Measurements from ENCODE around the gene DBNDD1.
"Not testable (repeated sequence)": the region's sequence is repeated elsewhere in the genome, so short reads cannot be mapped to it uniquely, and the experiment has no call there.

Gene DBNDD1

GRCh38 chr16:90018652-90019542 lies at the start of gene DBNDD1:
DBNDD1 (minus strand) TSS chr16:90019456; CDS start chr16:90019341, 115 bp downstream.
- DNase-seq, result no peak

- no peak for DNase-seq
Observed at GRCh38 chr16:90061437-90061836, 42.2 kb upstream of the DBNDD1 start.

GRCh38 chr16:90057738-90058173 lies 38.5 kb upstream of the DBNDD1 start:
- no peak for DNase-seq

GRCh38 chr16:90056521-90056920 lies 37.3 kb upstream of the DBNDD1 start:
- DNase-seq, result not testable (repeated sequence)

- DNase-seq, result no peak
Observed at GRCh38 chr16:90055371-90055770, 36.1 kb upstream of the DBNDD1 start.

- DNase-seq, result no peak
Observed at GRCh38 chr16:90054554-90054953, 35.3 kb upstream of the DBNDD1 start.

GRCh38 chr16:90053902-90054500 lies 34.7 kb upstream of the DBNDD1 start:
- DNase-seq, result no peak

- no peak for DNase-seq
Observed at GRCh38 chr16:90050969-90051368, 31.7 kb upstream of the DBNDD1 start.

- DNase-seq, result no peak
Observed at GRCh38 chr16:90048737-90049330, 29.6 kb upstream of the DBNDD1 start.

GRCh38 chr16:90048347-90048722 lies 29.1 kb upstream of the DBNDD1 start:
- DNase-seq, result no peak

- DNase-seq, result no peak
Observed at GRCh38 chr16:90047714-90048346, 28.6 kb upstream of the DBNDD1 start.

- no peak for DNase-seq
Observed at GRCh38 chr16:90046971-90047713, 27.9 kb upstream of the DBNDD1 start.

GRCh38 chr16:90046122-90046970 lies 27.1 kb upstream of the DBNDD1 start:
- no peak for DNase-seq

GRCh38 chr16:90044111-90044551 lies 24.9 kb upstream of the DBNDD1 start:
- no peak for DNase-seq

GRCh38 chr16:90043526-90043925 lies 24.3 kb upstream of the DBNDD1 start:
- no peak for DNase-seq

GRCh38 chr16:90042946-90043514 lies 23.8 kb upstream of the DBNDD1 start:
- DNase-seq, result no peak

GRCh38 chr16:90041896-90042473 lies 22.7 kb upstream of the DBNDD1 start:
- no peak for DNase-seq

- DNase-seq, result no peak
Observed at GRCh38 chr16:90040152-90041023, 21.1 kb upstream of the DBNDD1 start.

GRCh38 chr16:90037276-90037675 lies 18.0 kb upstream of the DBNDD1 start:
- no peak for DNase-seq

- DNase-seq, result no peak
Observed at GRCh38 chr16:90035902-90036301, 16.6 kb upstream of the DBNDD1 start.
